ENCODE results near the gene MYO5B.

- TF ChIP-seq CTCF (IDR thresholded peaks at IDR 0.05) (peak in 3 of 6 experiments; percentile 36 to 56 (median 36)), POLR2A (IDR thresholded peaks at IDR 0.05) (peak; percentile 73 to 75)
Measured at GRCh38 chr18:49849331-49850217, 345.4 kb downstream of the MYO5B start.

Measured in Peyer's patch (tissue), 4 donors.